ENCODE measurements around the gene PKNOX1.
"Not testable (repeated sequence)": the region's sequence is repeated elsewhere in the genome, so short reads cannot be mapped to it uniquely, and the experiment has no call there.

PKNOX1 gene

GRCh38 chr21:43034101-43034500, 59.7 kb downstream of the PKNOX1 start:
- Histone ChIP-seq H3K27ac (ENCODE audit: low read depth, low read length) (no peak overlapping the region), H3K9me3 (ENCODE audit: control insufficient read depth in 1 of 2, low read length in 2 of 2) (no peaks in the 10 kb centered on the region), H3K27me3 (ENCODE audit: control insufficient read depth in 1 of 2, insufficient read depth in 2 of 2, low read length in 2 of 2) (no peaks in the 10 kb centered on the region), H3K36me3 (ENCODE audit: control insufficient read depth in 1 of 2, insufficient read depth in 2 of 2, low read length in 2 of 2) (peaks cover 9 to 24% of the 10 kb centered on the region in 2 donors), H3K4me1 (ENCODE audit: control insufficient read depth in 1 of 2, insufficient read depth in 2 of 2, low read length in 2 of 2) (no peaks in the 10 kb centered on the region), H3K9ac (ENCODE audit: low read depth in 1 of 2, low read length in 2 of 2) (no peak overlapping the region), H3K4me3 (ENCODE audit: low read depth in 1 of 2, low read length in 2 of 2) (no peak overlapping the region)

- no peak overlapping the region for H3K27ac ChIP-seq (ENCODE audit: low read depth, low read length)
- H3K4me3 ChIP-seq (ENCODE audit: low read depth in 1 of 2, low read length in 2 of 2) = no peak overlapping the region
- no peak overlapping the region for H3K9ac ChIP-seq (ENCODE audit: low read depth in 1 of 2, low read length in 2 of 2)
- no peaks in the 10 kb centered on the region for H3K4me1 ChIP-seq (ENCODE audit: control insufficient read depth in 1 of 2, insufficient read depth in 2 of 2, low read length in 2 of 2)
- no peaks in the 10 kb centered on the region for H3K9me3 ChIP-seq (ENCODE audit: control insufficient read depth in 1 of 2, low read length in 2 of 2)
- peaks cover 9 to 20% of the 10 kb centered on the region in 2 donors for H3K36me3 ChIP-seq (ENCODE audit: control insufficient read depth in 1 of 2, insufficient read depth in 2 of 2, low read length in 2 of 2)
- H3K27me3 ChIP-seq (ENCODE audit: control insufficient read depth in 1 of 2, insufficient read depth in 2 of 2, low read length in 2 of 2) = no peaks in the 10 kb centered on the region
These were observed 60.5 kb downstream of the PKNOX1 start for GRCh38 chr21:43034826-43035225.

GRCh38 chr21:43036889-43037288, 62.5 kb downstream of the PKNOX1 start:
- not testable (repeated sequence) for H3K27me3 ChIP-seq (ENCODE audit: control insufficient read depth in 1 of 2, insufficient read depth in 2 of 2, low read length in 2 of 2); H3K36me3 ChIP-seq (ENCODE audit: control insufficient read depth in 1 of 2, insufficient read depth in 2 of 2, low read length in 2 of 2); H3K9ac ChIP-seq (ENCODE audit: low read depth in 1 of 2, low read length in 2 of 2); H3K27ac ChIP-seq (ENCODE audit: low read depth, low read length); H3K4me3 ChIP-seq (ENCODE audit: low read depth in 1 of 2, low read length in 2 of 2); H3K4me1 ChIP-seq (ENCODE audit: control insufficient read depth in 1 of 2, insufficient read depth in 2 of 2, low read length in 2 of 2); H3K9me3 ChIP-seq (ENCODE audit: control insufficient read depth in 1 of 2, low read length in 2 of 2)

GRCh38 chr21:43037918-43038658, 63.7 kb downstream of the PKNOX1 start:
- H3K4me3 ChIP-seq (ENCODE audit: low read depth in 1 of 2, low read length in 2 of 2); H3K4me1 ChIP-seq (ENCODE audit: control insufficient read depth in 1 of 2, insufficient read depth in 2 of 2, low read length in 2 of 2): not testable (repeated sequence)

GRCh38 chr21:43038659-43039044, 64.3 kb downstream of the PKNOX1 start:
- H3K36me3 ChIP-seq (ENCODE audit: control insufficient read depth in 1 of 2, insufficient read depth in 2 of 2, low read length in 2 of 2); H3K9ac ChIP-seq (ENCODE audit: low read depth in 1 of 2, low read length in 2 of 2); H3K9me3 ChIP-seq (ENCODE audit: control insufficient read depth in 1 of 2, low read length in 2 of 2); H3K4me1 ChIP-seq (ENCODE audit: control insufficient read depth in 1 of 2, insufficient read depth in 2 of 2, low read length in 2 of 2); H3K4me3 ChIP-seq (ENCODE audit: low read depth in 1 of 2, low read length in 2 of 2); H3K27me3 ChIP-seq (ENCODE audit: control insufficient read depth in 1 of 2, insufficient read depth in 2 of 2, low read length in 2 of 2); H3K27ac ChIP-seq (ENCODE audit: low read depth, low read length): not testable (repeated sequence)

More at GRCh38 chr21:43037918-43038658, 63.7 kb downstream of the PKNOX1 start:
- H3K27me3 ChIP-seq (ENCODE audit: control insufficient read depth in 1 of 2, insufficient read depth in 2 of 2, low read length in 2 of 2); H3K9ac ChIP-seq (ENCODE audit: low read depth in 1 of 2, low read length in 2 of 2); H3K36me3 ChIP-seq (ENCODE audit: control insufficient read depth in 1 of 2, insufficient read depth in 2 of 2, low read length in 2 of 2); H3K9me3 ChIP-seq (ENCODE audit: control insufficient read depth in 1 of 2, low read length in 2 of 2); H3K27ac ChIP-seq (ENCODE audit: low read depth, low read length): not testable (repeated sequence)

- not testable (repeated sequence) for H3K4me1 ChIP-seq (ENCODE audit: control insufficient read depth in 1 of 2, insufficient read depth in 2 of 2, low read length in 2 of 2); H3K4me3 ChIP-seq (ENCODE audit: low read depth in 1 of 2, low read length in 2 of 2); H3K9me3 ChIP-seq (ENCODE audit: control insufficient read depth in 1 of 2, low read length in 2 of 2); H3K36me3 ChIP-seq (ENCODE audit: control insufficient read depth in 1 of 2, insufficient read depth in 2 of 2, low read length in 2 of 2); H3K9ac ChIP-seq (ENCODE audit: low read depth in 1 of 2, low read length in 2 of 2); H3K27me3 ChIP-seq (ENCODE audit: control insufficient read depth in 1 of 2, insufficient read depth in 2 of 2, low read length in 2 of 2); H3K27ac ChIP-seq (ENCODE audit: low read depth, low read length)
These were observed 67.8 kb downstream of the PKNOX1 start for GRCh38 chr21:43042169-43042568.

- not testable (repeated sequence) for H3K36me3 ChIP-seq (ENCODE audit: control insufficient read depth in 1 of 2, insufficient read depth in 2 of 2, low read length in 2 of 2); H3K4me1 ChIP-seq (ENCODE audit: control insufficient read depth in 1 of 2, insufficient read depth in 2 of 2, low read length in 2 of 2); H3K4me3 ChIP-seq (ENCODE audit: low read depth in 1 of 2, low read length in 2 of 2); H3K27ac ChIP-seq (ENCODE audit: low read depth, low read length); H3K9ac ChIP-seq (ENCODE audit: low read depth in 1 of 2, low read length in 2 of 2); H3K9me3 ChIP-seq (ENCODE audit: control insufficient read depth in 1 of 2, low read length in 2 of 2); H3K27me3 ChIP-seq (ENCODE audit: control insufficient read depth in 1 of 2, insufficient read depth in 2 of 2, low read length in 2 of 2)
These were observed 68.9 kb downstream of the PKNOX1 start for GRCh38 chr21:43043291-43043690.

GRCh38 chr21:43044547-43044946, 70.2 kb downstream of the PKNOX1 start:
- H3K27me3 ChIP-seq (ENCODE audit: control insufficient read depth in 1 of 2, insufficient read depth in 2 of 2, low read length in 2 of 2); H3K9me3 ChIP-seq (ENCODE audit: control insufficient read depth in 1 of 2, low read length in 2 of 2); H3K4me3 ChIP-seq (ENCODE audit: low read depth in 1 of 2, low read length in 2 of 2); H3K36me3 ChIP-seq (ENCODE audit: control insufficient read depth in 1 of 2, insufficient read depth in 2 of 2, low read length in 2 of 2); H3K9ac ChIP-seq (ENCODE audit: low read depth in 1 of 2, low read length in 2 of 2); H3K27ac ChIP-seq (ENCODE audit: low read depth, low read length); H3K4me1 ChIP-seq (ENCODE audit: control insufficient read depth in 1 of 2, insufficient read depth in 2 of 2, low read length in 2 of 2): not testable (repeated sequence)

GRCh38 chr21:43045165-43045875, 71.0 kb downstream of the PKNOX1 start:
- not testable (repeated sequence) for H3K27me3 ChIP-seq (ENCODE audit: control insufficient read depth in 1 of 2, insufficient read depth in 2 of 2, low read length in 2 of 2); H3K27ac ChIP-seq (ENCODE audit: low read depth, low read length); H3K4me1 ChIP-seq (ENCODE audit: control insufficient read depth in 1 of 2, insufficient read depth in 2 of 2, low read length in 2 of 2); H3K9ac ChIP-seq (ENCODE audit: low read depth in 1 of 2, low read length in 2 of 2); H3K4me3 ChIP-seq (ENCODE audit: low read depth in 1 of 2, low read length in 2 of 2); H3K36me3 ChIP-seq (ENCODE audit: control insufficient read depth in 1 of 2, insufficient read depth in 2 of 2, low read length in 2 of 2); H3K9me3 ChIP-seq (ENCODE audit: control insufficient read depth in 1 of 2, low read length in 2 of 2)

GRCh38 chr21:43045876-43046821, 71.8 kb downstream of the PKNOX1 start:
- H3K4me1 ChIP-seq (ENCODE audit: control insufficient read depth in 1 of 2, insufficient read depth in 2 of 2, low read length in 2 of 2); H3K4me3 ChIP-seq (ENCODE audit: low read depth in 1 of 2, low read length in 2 of 2); H3K9me3 ChIP-seq (ENCODE audit: control insufficient read depth in 1 of 2, low read length in 2 of 2); H3K36me3 ChIP-seq (ENCODE audit: control insufficient read depth in 1 of 2, insufficient read depth in 2 of 2, low read length in 2 of 2); H3K9ac ChIP-seq (ENCODE audit: low read depth in 1 of 2, low read length in 2 of 2); H3K27ac ChIP-seq (ENCODE audit: low read depth, low read length); H3K27me3 ChIP-seq (ENCODE audit: control insufficient read depth in 1 of 2, insufficient read depth in 2 of 2, low read length in 2 of 2): not testable (repeated sequence)
